Measurements from ENCODE around the gene OSMR.

OSMR gene

GRCh38 chr5:38845526-38846378 is at the start of gene OSMR:
TSS of gene OSMR (plus strand) at chr5:38846012. CDS start at chr5:38869045, 23,033 bp downstream.
- DNase-seq (ENCODE audit: low spot score): no peak

- DNase-seq (ENCODE audit: low spot score): no peak
Observed at GRCh38 chr5:38796742-38797108, 49.1 kb upstream of the OSMR start.

GRCh38 chr5:38797838-38798237 is 48.0 kb upstream of the OSMR start:
- no peak for DNase-seq (ENCODE audit: low spot score)

- DNase-seq (ENCODE audit: low spot score): no peak
Observed at GRCh38 chr5:38799556-38800377, 46.0 kb upstream of the OSMR start.

- DNase-seq (ENCODE audit: low spot score): no peak
Observed at GRCh38 chr5:38800515-38800914, 45.3 kb upstream of the OSMR start.

GRCh38 chr5:38802125-38802524 is 43.7 kb upstream of the OSMR start:
- DNase-seq (ENCODE audit: low spot score): no peak

- DNase-seq (ENCODE audit: low spot score): no peak
Observed at GRCh38 chr5:38803246-38803645, 42.6 kb upstream of the OSMR start.

GRCh38 chr5:38806775-38807258 is 39.0 kb upstream of the OSMR start:
- DNase-seq (ENCODE audit: low spot score): no peak

- DNase-seq (ENCODE audit: low spot score): no peak
Observed at GRCh38 chr5:38807570-38808483, 38.0 kb upstream of the OSMR start.

GRCh38 chr5:38808666-38809343 is 37.0 kb upstream of the OSMR start:
- no peak for DNase-seq (ENCODE audit: low spot score)

- DNase-seq (ENCODE audit: low spot score): peak; percentile 12
Observed at GRCh38 chr5:38809388-38810359, 36.1 kb upstream of the OSMR start.

- DNase-seq (ENCODE audit: low spot score): no peak
Observed at GRCh38 chr5:38814879-38815278, 30.9 kb upstream of the OSMR start.

GRCh38 chr5:38816083-38817030 is 29.5 kb upstream of the OSMR start:
- no peak for DNase-seq (ENCODE audit: low spot score)

- no peak for DNase-seq (ENCODE audit: low spot score)
Observed at GRCh38 chr5:38821679-38822078, 24.1 kb upstream of the OSMR start.

GRCh38 chr5:38823503-38823902 is 22.3 kb upstream of the OSMR start:
- no peak for DNase-seq (ENCODE audit: low spot score)

GRCh38 chr5:38824821-38825220 is 21.0 kb upstream of the OSMR start:
- DNase-seq (ENCODE audit: low spot score): no peak

- no peak for DNase-seq (ENCODE audit: low spot score)
Observed at GRCh38 chr5:38825494-38825893, 20.3 kb upstream of the OSMR start.

- no peak for DNase-seq (ENCODE audit: low spot score)
Observed at GRCh38 chr5:38827525-38827924, 18.3 kb upstream of the OSMR start.

GRCh38 chr5:38830521-38831051 is 15.2 kb upstream of the OSMR start:
- no peak for DNase-seq (ENCODE audit: low spot score)
